Measurements from ENCODE around the gene APLP1. TPM values are rescaled to one million over a fixed set of nuclear protein-coding genes. Genes with fewer than 3 reads are reported as not detected.
"Not testable (repeated sequence)": the region's sequence is repeated elsewhere in the genome, so short reads cannot be mapped to it uniquely, and the experiment has no call there.

The APLP1 gene
- polyA plus RNA-seq, 1 donor from 2014 or later: 407 TPM

DNA sequence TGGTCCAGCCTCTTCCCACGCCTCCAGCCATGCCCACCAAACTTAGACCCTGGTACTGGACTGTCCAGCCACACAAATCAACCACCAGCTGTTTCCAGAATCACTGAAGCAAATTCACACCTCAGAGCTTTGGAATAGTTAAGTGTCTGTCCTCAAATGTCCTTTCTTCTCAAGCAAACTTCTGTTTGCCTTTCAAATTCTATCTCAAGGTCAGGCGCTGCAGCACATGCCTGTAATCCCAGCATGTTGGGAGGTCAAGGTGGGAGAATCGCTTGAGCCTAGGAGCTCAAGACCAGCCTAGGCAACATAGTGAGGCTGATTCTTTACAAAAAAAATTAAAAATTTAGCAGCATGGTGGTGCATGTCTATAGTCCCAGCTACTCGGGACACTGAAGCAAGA is 36.3 kb upstream of the APLP1 start:
- Histone ChIP-seq H3K4me3 (ENCODE audit: low read length) (no peak overlapping the region), H4K20me1 (ENCODE audit: insufficient read depth) (no peaks in the 10 kb centered on the region), H3K27ac (ENCODE audit: low read length) (no peak overlapping the region), H3K9me2 (ENCODE audit: insufficient read depth, low read length) (no peaks in the 10 kb centered on the region), H3K79me2 (replicated peaks; ENCODE audit: insufficient read depth, low read length) (no peaks in the 10 kb centered on the region), H3K9ac (ENCODE audit: low read length) (no peak overlapping the region), H3K9me3 (ENCODE audit: low read length) (no peaks in the 10 kb centered on the region), H2AFZ (ENCODE audit: low read depth, low read length) (no peak overlapping the region), H3K4me2 (ENCODE audit: low read length) (no peak overlapping the region), H3F3A (ENCODE audit: insufficient read depth, low read length, poor library complexity, severe bottlenecking) (no peaks in the 10 kb centered on the region), H3K36me3 (ENCODE audit: insufficient read depth, low read length) (no peaks in the 10 kb centered on the region), H3K27me3 (ENCODE audit: insufficient read depth, low read depth, low read length) (peaks cover 9% of the 10 kb centered on the region)
- no peak for TF ChIP-seq POLR2AphosphoS5 (IDR thresholded peaks at IDR 0.05)
- no peak for TF ChIP-seq EP300 (conservative IDR thresholded peaks at IDR 0.05; ENCODE audit: poor library complexity, severe bottlenecking)
- TF ChIP-seq MXI1 (conservative IDR thresholded peaks at IDR 0.05; ENCODE audit: poor library complexity, severe bottlenecking): no peak

DNA sequence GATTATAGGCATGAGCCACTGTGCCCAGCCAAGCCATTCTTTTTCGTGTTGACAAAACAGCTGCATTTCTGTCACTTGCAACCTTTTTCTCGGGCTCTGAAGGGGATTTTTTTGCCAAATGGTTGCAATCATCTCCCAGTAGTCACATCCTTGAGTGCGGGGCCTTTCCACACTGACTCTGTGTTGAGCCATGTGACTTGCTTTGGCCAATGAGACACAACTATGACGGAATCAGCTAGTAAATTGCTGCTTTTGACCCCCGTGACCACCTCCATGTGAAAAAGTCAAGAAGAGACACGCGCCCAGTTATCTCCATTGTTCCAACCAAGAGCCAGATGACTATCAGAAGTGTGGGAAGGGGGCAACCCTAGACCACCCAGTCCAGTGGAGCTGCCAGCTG is 34.4 kb upstream of the APLP1 start:
- H3K79me2 ChIP-seq (replicated peaks; ENCODE audit: insufficient read depth, low read length): no peaks in the 10 kb centered on the region
- no peak overlapping the region for H2AFZ ChIP-seq (ENCODE audit: low read depth, low read length)
- no peak overlapping the region for H3K4me2 ChIP-seq (ENCODE audit: low read length)
- H3F3A ChIP-seq (ENCODE audit: insufficient read depth, low read length, poor library complexity, severe bottlenecking): no peaks in the 10 kb centered on the region
- peaks cover 4% of the 10 kb centered on the region for H3K27me3 ChIP-seq (ENCODE audit: insufficient read depth, low read depth, low read length)
- H3K9ac ChIP-seq (ENCODE audit: low read length): no peak overlapping the region
- TF ChIP-seq EZH2 (IDR thresholded peaks at IDR 0.05; ENCODE audit: borderline replicate concordance, insufficient read depth, low read length, poor library complexity, severe bottlenecking): no peak
- TF ChIP-seq CTCF (IDR thresholded peaks at IDR 0.05; ENCODE audit: poor library complexity, severe bottlenecking): no peak
- TF ChIP-seq MXI1 (conservative IDR thresholded peaks at IDR 0.05; ENCODE audit: poor library complexity, severe bottlenecking): no peak
- TF ChIP-seq SMC3 (conservative IDR thresholded peaks at IDR 0.05; ENCODE audit: poor library complexity): no peak
- TF ChIP-seq POLR2AphosphoS5 (IDR thresholded peaks at IDR 0.05): no peak
- TF ChIP-seq TAF1 (IDR thresholded peaks at IDR 0.05; ENCODE audit: low read depth): no peak
- TF ChIP-seq REST (IDR thresholded peaks at IDR 0.05; ENCODE audit: borderline replicate concordance): no peak
- no peak for TF ChIP-seq EP300 (conservative IDR thresholded peaks at IDR 0.05; ENCODE audit: poor library complexity, severe bottlenecking)
- no peak for TF ChIP-seq RAD21 (conservative IDR thresholded peaks at IDR 0.05)
- no peak overlapping the region for H3K27ac ChIP-seq (ENCODE audit: low read length)
- no peaks in the 10 kb centered on the region for H3K36me3 ChIP-seq (ENCODE audit: insufficient read depth, low read length)
- H3K9me2 ChIP-seq (ENCODE audit: insufficient read depth, low read length): no peaks in the 10 kb centered on the region
- H4K20me1 ChIP-seq (ENCODE audit: insufficient read depth): no peaks in the 10 kb centered on the region
- H3K9me3 ChIP-seq (ENCODE audit: low read length): peaks cover under 1% of the 10 kb centered on the region
- H3K4me3 ChIP-seq (ENCODE audit: low read length): no peak overlapping the region

- H3K36me3 ChIP-seq (ENCODE audit: insufficient read depth, low read length); H3K4me2 ChIP-seq (ENCODE audit: low read length); H3K9me3 ChIP-seq (ENCODE audit: low read length): not testable (repeated sequence)
Measured at GRCh38 chr19:35836096-35836495, 32.3 kb upstream of the APLP1 start.

More at GRCh38 chr19:35836096-35836495, 32.3 kb upstream of the APLP1 start:
- H3K4me3 ChIP-seq (ENCODE audit: low read length); H3K27ac ChIP-seq (ENCODE audit: low read length); H3K79me2 ChIP-seq (replicated peaks; ENCODE audit: insufficient read depth, low read length); H3K9ac ChIP-seq (ENCODE audit: low read length); H3F3A ChIP-seq (ENCODE audit: insufficient read depth, low read length, poor library complexity, severe bottlenecking); H2AFZ ChIP-seq (ENCODE audit: low read depth, low read length); H4K20me1 ChIP-seq (ENCODE audit: insufficient read depth); H3K27me3 ChIP-seq (ENCODE audit: insufficient read depth, low read depth, low read length); H3K9me2 ChIP-seq (ENCODE audit: insufficient read depth, low read length): not testable (repeated sequence)
